Activated CD4-positive, alpha-beta T cell treated with anti-CD3 and anti-CD28 coated beads, Interleukin-2, amount 50 U/mL, for 48 hours (primary cell): Measurements from ENCODE around the gene RAB43.
"Not testable (repeated sequence)": the region's sequence is repeated elsewhere in the genome, so short reads cannot be mapped to it uniquely, and the experiment has no call there.

Source experiments
- DNase-seq, 2 experiments: peaks; one replicate each; pipeline ENCODE4 v3.0.0-alpha.2; 2020

Gene RAB43

DNA sequence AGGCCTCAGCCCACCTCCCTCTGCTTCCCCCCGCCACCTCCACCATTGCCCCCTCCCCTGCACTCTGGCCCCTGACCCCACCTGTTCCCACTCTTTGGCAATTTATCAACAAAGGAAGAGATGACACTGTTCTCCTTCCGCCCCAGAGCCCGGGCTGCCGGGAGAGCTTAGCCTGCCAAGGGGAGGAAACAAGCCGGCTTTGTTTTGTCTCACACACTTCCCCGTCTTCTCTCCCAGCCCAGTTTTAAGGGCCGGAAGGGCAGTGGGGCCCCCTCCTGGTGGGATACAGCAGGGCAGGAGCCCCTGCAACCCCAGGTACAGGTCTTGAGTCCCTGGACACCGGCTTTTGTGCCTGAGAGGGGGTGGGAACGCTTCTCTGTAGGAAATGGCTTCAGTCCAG is 33.7 kb downstream of the RAB43 start:
- not testable (repeated sequence) for DNase-seq

DNA sequence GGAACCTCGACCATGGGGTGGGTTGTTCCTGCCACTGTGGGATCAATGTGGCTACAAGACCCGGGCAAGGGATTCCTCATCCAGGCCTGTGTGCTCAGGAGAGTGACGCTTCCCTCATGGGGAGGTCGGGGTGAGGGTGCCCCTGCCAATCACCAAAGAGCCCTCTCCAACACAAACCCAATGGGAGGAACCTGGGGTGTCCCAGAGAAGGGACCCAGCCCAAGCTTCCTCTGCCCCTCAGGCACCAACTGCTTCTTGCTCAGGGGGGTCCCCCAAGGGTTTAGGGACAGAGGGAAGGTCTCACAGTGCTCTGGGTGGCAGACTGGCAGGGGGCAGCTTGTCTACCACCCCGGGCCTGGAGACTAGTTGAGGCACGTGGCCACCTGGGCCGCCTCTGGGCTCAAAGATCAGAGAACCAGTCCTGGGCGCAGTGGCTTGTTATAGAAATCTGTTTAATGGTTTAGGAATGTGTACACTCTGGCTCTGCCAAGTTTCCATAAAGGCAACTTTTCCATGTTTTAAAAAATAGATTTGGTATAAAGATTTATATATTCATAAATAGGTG is 34.4 kb downstream of the RAB43 start:
- no peak for DNase-seq

DNA sequence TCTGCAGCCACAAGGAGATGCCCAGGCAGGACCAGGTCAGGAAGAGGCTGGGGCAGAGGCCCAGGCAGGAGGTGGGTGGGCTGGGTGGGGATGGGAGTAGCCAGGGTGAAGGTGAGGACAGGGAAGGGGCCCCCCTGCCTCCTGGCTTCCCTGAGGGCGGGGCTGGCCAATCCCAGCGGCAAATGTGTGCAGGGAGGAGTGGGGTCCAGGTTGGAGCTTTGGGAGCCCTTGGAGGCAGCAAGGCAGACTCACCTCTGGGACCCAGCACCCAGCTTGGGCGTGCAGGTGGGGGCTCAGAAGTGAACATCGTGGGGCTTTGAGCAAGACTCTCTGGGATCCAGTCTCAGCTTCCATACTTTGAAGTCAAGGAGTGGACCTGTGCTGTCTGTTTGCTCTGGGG is 35.8 kb downstream of the RAB43 start:
- DNase-seq: no peak

DNA sequence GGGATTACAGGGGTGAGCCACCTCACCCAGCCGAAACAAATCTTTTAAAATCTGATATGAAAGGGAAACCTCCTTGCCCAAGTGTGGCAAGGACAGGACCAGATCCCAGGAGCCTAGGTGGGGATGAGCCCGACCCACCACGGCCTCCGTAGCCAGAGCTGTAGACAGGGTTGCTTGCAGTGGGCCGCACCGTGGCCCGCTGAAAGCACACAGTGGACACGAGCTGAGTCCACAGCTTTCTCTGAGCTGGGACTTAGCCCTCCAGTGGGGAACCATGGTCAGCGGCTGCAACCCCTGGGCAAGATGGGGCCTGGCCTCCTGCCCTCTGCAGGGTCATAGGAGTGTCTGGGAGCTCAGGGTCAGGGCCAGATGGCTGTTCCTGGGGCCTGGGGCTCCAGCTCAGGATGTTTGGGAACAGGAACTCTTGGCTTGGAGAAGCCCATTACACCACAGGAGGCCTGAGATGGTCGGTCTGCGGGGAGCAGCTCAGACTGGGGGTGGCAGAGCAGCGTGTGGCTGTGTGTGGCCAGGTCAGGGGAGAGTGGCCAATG is 36.4 kb downstream of the RAB43 start:
- DNase-seq: no peak

DNA sequence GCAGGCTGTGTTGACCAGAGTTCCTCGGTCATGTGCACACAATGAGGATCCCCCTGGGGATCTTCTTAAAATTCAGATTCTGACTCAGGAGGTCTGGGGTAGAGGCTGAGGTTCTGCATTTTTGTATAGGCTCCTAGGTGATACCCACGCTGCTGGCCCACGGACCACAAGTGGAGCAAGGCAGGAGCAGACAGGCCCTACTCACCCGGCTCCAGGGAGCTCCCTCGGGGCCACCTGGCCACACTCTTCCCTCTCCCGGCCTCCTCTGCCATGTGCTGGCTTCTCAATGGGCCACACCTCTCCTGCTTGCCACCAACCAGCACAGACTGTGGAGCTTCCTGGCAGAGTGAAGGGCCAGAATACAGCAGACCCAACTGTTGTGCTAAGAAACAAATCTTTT is 37.1 kb downstream of the RAB43 start:
- no peak for DNase-seq

DNA sequence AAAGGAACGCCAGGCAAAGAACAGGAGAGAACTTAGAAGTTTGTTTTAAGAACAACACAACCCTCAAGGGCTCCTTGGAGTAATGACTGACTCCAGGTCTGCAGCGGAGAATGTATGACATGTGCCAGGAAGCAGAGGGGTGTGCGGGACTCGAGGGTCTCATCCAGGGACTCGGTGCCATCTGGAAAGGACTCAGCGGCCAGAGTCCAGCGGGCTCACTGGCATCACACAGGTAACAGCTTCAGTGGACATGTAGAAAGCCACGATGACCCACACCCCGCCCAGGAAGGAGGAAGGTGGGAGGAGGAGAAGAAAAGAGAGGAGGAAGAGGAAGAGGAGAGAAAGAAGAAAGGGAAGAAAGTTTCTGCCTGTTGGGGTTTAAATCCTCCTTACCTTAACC is 39.6 kb downstream of the RAB43 start:
- no peak for DNase-seq

DNA sequence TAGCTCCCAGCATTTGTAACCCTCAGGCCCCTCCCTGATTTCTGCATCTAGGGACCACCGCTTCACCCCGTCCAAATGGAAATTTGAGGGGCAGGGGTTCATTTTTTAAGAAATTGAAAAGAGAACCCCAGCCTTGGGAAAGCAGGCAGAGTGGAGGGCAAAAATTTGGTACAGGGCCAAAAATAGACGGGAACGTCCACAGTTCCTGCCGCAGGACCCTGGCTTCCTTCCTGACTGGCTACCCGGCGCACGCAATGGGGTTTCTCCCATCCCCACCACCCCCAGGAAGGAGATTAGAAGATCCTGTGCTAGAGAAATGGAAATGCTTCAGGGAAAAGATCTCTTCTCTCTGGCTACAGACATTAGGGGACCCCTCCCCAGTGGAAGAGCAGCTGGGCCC is 40.1 kb downstream of the RAB43 start:
- no peak for DNase-seq

DNA sequence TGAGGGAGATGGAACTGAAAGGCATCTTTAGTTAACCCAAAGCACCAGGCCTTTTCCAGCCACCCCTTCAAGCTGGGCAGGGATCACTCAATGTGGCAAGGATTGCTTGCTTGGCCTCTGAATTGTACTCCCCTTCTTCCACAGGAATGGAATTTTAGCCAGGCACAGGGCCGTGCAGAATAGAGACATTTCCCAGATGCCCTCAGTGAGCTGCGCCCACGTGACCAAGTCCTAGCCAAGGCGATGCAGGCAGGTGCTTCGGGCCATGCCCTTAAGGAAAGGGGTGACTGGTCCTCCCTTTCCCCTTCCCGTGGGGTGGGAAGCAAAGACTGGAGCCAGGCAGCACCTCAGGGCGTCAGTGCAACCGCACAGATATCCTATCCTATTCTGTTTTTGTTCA is 43.1 kb downstream of the RAB43 start:
- DNase-seq: no peak

DNA sequence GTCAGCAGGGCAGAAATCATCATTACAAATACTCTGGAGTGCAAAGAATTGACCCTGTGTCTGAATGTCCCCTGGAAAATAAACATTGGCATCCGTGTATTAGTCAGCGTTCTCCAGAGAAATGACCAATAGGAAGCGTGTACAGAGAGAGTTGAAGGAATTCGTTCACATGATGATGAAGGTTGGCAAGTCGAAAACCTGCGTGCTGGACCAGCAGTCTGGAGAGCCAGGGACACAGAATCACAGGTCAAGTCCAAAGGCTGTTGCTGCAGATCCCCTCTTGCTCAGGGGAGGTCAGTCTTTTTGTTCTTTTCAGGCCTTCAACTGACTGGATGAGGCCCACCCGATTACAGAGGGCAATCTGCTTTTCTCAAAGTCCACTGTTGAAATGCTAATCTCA is 44.4 kb downstream of the RAB43 start:
- DNase-seq: no peak

DNA sequence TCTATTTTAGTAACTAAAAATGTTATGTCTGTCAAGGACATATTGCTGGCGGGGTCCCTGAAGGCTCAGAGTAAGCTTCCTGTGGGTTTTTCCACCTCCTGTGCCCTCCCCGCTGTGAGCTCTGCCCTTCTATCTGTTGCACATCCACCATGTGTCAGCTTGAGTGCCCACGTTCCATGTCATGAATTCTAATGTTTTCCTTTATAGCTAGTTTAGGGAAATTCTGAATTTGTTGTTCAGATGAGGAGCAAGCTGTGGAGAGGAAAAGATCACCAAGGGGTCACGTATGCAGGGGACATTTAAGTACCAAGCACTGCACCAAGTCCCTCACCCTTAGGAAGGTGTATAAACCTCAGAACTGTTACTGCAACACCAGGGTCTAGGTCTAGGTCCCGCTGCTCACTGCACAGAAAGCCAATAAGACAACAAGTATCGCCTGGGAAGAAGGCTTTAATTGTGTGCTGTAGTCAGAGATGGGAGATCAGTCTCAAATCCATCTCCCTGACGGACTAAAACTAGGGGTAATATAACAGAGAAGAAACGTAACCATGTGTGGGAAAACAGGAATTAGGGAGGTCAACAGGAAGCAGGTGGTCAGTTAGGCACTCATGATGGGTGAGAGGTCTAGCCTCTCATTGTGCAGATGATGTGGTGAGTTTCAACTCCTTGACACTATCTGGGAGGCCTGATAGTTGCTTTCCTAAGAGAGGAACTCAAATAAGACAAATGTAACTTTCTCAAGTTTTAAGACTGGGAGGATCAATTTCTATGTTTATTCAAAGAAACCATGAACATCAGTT is 51.3 kb downstream of the RAB43 start:
- DNase-seq: no peak

DNA sequence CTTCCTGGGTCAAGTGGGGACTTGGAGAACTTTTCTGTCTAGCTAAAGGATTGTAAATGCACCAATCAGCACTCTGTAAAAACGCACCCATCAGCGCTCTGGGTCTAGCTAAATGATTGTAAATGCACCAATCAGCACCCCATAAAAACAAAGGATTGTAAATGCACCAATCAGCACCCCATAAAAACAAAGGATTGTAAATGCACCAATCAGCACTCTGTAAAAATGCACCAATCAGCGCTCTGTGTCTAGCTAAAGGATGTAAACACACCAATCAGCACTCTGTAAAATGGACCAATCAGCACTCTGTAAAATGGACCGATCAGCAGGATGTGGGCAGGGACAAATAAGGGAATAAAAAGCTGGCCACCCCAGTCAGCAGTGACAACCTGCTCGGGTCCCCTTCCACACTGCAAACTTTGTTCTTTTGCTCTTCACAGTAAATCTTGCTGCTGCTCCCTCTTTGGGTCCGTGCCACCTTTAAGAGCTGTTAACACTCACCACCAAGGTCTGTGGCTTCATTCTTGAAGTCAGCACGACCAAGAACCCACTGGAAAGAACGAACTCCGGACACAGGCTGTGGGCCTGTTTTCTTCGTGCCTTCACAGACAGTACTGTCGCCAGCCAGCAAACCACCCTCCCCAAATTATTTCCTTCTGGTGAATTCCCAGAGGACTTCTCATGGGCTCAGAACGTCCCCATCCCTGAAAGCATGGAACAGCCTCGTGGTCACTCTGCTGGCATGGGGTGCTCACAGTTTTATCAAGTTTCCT is 52.1 kb downstream of the RAB43 start:
- not testable (repeated sequence) for DNase-seq

DNA sequence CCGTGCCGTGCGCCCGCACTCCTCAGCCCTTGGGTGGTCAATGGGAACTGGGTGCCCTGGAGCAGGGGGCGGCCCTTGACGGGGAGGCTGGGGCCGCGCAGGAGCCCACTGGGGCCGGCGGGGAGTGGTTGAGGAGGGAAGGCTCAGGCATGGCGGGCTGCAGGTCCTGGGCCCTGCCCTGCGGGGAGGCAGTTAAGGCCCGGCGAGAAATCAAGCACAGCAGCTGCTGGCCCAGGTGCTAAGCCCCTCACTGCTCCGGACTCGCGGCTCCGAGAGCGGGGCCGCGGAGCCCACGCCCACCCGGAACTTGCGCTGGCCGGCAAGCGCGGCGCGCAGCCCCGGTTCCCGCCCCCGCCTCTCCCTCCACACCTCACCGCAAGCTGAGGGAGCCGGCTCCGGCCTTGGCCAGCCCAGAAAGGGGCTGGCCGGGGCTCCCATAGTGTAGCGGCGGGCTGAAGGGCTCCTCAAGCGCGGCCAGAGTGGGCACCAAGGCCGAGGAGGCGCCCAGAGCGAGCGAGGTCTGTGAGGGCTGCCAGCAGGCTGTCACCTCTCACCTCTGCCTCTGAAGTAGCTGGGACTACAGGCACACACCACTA is 53.2 kb downstream of the RAB43 start:
- no peak for DNase-seq

DNA sequence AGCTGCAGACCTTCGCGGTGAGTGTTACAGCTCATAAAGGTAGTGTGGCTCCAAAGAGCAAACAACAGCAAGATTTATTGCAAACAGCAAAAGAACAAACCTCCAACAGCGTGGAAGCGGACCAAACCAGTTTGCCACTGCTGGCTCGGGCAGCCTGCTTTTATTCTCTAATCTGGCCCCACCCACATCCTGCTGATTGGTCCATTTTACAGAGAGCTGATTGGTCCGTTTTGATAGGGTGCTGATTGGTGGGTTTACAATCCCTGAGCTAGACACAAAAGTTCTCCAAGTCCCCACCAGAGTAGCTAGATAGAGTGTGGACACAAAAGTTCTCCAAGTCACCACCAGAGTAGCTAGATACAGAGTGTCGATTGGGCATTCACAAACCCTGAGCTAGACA is 53.9 kb downstream of the RAB43 start:
- DNase-seq: not testable (repeated sequence)

DNA sequence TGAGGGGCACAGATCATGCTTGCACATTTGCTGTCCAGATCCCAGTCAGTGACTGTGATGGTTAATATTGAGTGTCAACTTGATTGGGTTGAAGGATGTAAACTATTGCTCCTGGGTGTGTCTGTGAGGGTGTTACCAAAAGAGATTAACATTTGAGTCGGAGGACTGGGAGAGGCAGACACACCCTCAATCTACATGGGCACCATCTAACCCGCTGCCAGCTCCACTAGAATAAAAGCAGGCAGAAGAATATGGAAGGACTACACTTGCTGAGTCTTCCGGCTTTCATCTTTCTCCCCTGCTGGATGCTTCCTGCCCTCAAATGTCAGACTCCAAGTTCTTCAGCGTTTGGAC is 55.9 kb downstream of the RAB43 start:
- no peak for DNase-seq

DNA sequence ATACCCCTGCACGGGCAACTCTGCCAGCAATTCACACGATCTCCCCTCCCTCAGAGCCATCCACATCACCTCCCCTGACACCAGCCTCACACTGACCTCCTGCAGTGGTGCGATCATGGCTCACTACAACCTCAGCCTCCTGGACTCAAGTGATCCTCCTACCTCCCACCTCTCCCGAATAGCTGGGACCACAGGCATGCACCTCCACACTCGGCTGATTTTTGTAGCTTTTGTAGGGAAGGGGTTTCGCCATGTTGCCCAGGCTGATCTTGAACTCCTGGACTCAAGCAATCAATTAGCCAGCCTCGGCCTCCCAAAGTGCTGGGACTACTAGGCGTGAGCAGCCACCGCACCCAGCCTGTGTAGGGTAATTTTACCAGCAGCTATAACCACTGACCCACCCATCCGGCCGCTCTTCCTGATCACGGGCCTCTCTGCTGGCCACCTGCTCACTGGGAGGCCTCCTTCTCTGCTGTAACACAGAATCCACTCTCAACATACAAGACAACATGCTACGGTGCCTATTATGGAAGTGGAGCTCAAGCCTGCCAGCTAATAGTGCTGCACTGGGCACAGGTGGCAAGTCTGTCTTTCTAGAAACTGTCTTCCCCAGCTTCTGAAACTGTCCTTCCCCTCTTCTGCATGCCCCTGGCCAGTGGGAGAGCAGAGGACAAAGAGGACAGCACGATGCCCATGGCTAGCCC is 56.4 kb downstream of the RAB43 start:
- no peak for DNase-seq

DNA sequence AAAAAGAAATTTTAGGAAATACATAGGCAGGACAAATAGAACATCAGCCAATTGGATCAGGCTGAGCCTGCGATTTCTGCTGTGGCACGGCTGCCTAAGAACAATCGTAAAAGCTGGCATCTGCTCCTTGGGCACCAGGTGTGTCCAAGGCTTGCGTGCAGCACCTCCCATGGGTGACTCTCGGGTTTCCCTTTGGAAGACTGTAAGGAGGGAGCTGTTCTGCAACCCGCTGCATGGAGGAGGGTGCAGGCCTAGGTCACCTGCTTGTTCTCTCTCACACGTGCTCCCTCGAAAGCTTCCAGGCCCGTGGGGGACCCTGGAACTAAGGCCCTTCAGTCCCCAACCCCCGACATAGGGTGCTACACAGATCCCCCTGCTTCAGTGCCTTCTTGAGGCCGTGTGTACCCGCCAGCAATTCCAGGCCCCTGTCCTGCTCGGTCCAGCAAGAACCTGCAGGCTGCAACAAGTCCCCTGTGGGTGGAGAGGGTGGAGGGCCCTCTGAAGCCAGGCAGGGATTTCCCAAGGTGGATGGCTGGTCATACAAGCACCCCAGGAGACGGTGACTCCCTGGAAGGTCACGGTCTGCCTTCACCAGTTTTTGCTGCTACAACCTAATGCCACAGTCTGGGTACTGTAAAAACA is 57.6 kb downstream of the RAB43 start:
- no peak for DNase-seq

DNA sequence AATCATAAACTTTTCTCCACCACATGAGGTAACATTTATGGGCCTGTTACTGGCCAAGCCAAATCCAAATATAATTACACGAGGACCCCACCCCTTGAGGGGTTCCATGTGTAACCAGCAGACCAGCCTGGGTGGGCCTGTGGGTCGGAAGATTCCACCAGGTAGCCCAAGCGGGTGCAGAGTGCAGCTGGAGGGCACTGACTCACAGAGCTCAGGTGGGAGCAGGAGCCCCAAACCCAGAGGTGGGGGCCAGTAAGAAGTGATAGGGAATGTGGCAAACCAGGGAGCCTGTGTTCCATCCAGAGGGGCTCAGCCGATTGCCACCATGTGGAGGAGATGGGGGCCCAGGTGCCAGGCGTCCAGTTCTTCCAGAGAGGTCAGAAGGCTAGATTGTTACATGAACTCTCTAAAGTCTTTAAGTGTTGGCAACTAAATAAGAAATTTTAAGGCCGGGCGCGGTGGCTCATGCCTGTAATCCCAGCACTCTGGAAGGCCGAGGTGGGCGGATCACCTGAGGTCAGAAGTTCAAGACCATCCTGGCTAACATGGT is 58.4 kb downstream of the RAB43 start:
- no peak for DNase-seq

DNA sequence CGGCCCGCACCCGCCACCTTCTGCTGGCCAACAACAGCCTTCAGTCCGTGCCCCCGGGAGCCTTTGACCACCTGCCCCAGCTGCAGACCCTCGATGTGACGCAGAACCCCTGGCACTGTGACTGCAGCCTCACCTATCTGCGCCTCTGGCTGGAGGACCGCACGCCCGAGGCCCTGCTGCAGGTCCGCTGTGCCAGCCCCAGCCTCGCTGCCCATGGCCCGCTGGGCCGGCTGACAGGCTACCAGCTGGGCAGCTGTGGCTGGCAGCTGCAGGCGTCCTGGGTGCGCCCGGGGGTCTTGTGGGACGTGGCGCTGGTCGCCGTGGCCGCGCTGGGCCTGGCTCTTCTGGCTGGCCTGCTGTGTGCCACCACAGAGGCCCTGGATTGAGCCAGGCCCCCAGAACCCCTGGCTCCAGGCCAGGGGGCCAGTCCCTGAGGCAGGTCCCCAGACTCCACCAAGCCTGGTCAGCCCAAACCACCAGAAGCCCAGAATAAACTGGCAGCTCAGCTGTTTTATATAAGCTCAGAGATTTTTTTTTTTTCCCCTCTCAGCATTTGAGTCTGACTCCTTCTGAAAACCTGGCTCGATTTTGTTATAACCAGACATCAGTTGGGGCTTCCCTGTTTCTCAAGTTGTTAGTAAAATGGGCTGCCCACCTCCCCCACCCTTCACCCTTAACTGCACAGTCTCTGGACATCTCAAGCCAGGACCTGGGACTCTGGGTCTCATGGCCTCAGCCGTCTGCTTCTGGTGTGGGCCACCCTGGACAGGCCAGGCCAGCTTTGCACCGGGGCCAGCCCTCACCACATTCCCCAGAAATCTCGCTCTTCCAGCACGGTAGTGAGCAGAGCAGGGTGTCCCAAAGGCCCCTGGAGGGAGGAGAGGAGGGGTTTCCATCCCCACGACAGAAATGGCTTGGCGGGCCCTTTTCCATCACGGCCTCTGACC is 59.4 kb downstream of the RAB43 start:
- DNase-seq: no peak

DNA sequence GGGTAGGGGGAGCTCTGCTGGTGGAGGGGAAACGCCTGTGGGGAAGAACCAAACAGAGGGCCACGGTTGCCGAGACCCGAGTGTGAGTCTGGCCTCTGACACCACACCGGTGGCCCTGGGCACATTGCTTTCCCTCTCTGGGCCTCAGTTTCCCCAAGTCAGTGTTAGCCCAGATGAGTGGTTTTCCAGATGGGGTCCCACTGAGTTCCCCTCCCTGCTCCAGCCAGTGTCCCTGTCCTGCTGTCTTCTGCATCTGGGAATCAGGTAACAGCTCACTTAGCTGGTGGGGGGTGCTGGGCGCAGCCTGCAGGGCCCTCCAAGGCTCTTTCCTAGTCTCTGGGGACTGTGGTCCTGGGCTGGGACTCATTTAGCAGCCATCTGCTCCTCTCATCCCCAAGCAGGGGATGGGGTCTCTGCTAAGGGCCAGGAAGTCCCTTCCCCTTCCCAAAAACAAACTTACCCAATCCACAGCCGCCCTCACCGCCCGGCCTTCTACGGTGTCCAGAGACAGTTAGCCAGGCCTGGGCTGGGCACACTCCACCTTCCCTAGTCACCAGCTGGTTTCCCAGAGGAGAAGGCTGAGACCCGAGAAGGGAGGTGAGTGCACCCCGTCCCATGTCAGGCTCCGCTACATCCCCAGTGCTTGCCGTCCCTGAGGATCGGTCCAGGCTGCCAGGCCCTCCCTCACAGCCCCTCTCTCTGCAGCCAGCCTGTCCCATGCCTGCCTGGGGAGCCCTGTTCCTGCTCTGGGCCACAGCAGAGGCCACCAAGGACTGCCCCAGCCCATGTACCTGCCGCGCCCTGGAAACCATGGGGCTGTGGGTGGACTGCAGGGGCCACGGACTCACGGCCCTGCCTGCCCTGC is 60.3 kb downstream of the RAB43 start:
- no peak for DNase-seq
